Measurements from ENCODE around the gene TMEM63B.
"Not testable (repeated sequence)": the region's sequence is repeated elsewhere in the genome, so short reads cannot be mapped to it uniquely, and the experiment has no call there.

The TMEM63B gene

GRCh38 chr6:44133003-44133931, 5.9 kb downstream of the TMEM63B start:
- no peak for DNase-seq
- CTCF ChIA-PET = interaction anchor here (0.9 kb wide), 1 partner anchor 36 kb away, joined by 3 read pairs; no protein-coding TSS in a partner anchor
- H3K9me3 Mint-ChIP-seq = no peaks in the 10 kb centered on the region
- peaks cover 5% of the 10 kb centered on the region for H3K27me3 Mint-ChIP-seq
- peaks cover 16% of the 10 kb centered on the region for H3K4me1 Mint-ChIP-seq
- no peak overlapping the region for H3K27ac Mint-ChIP-seq
- no peak overlapping the region for H3K4me3 Mint-ChIP-seq
- H3K36me3 Mint-ChIP-seq = peaks cover 7% of the 10 kb centered on the region

GRCh38 chr6:44133981-44134711, 6.8 kb downstream of the TMEM63B start:
- no peak overlapping the region for H3K4me3 Mint-ChIP-seq
- no peaks in the 10 kb centered on the region for H3K27me3 Mint-ChIP-seq
- H3K4me1 Mint-ChIP-seq = peaks cover 11% of the 10 kb centered on the region
- H3K9me3 Mint-ChIP-seq = no peaks in the 10 kb centered on the region
- CTCF ChIA-PET = no interaction called here
- peaks cover 8% of the 10 kb centered on the region for H3K36me3 Mint-ChIP-seq
- no peak for DNase-seq
- no peak overlapping the region for H3K27ac Mint-ChIP-seq

- Mint-ChIP-seq H3K27ac (no peak overlapping the region), H3K4me1 (peaks cover 5% of the 10 kb centered on the region), H3K9me3 (no peaks in the 10 kb centered on the region), H3K27me3 (no peaks in the 10 kb centered on the region), H3K4me3 (no peak overlapping the region), H3K36me3 (peaks cover 12% of the 10 kb centered on the region)
- CTCF ChIA-PET = no interaction called here
- DNase-seq = no peak
Observed at GRCh38 chr6:44135173-44135758, 7.9 kb downstream of the TMEM63B start.

GRCh38 chr6:44135875-44136274, 8.5 kb downstream of the TMEM63B start:
- H3K4me1 Mint-ChIP-seq = peaks cover 5% of the 10 kb centered on the region
- H3K27ac Mint-ChIP-seq = no peak overlapping the region
- no peak overlapping the region for H3K4me3 Mint-ChIP-seq
- DNase-seq = no peak
- H3K27me3 Mint-ChIP-seq = no peaks in the 10 kb centered on the region
- H3K36me3 Mint-ChIP-seq = peaks cover 18% of the 10 kb centered on the region
- no peaks in the 10 kb centered on the region for H3K9me3 Mint-ChIP-seq
- CTCF ChIA-PET = no interaction called here

GRCh38 chr6:44138717-44139350, 11.5 kb downstream of the TMEM63B start:
- CTCF ChIA-PET = no interaction called here
- Mint-ChIP-seq H3K4me3 (no peak overlapping the region), H3K27ac (no peak overlapping the region), H3K27me3 (no peaks in the 10 kb centered on the region), H3K9me3 (no peaks in the 10 kb centered on the region), H3K4me1 (no peaks in the 10 kb centered on the region), H3K36me3 (peaks cover 20% of the 10 kb centered on the region)
- no peak for DNase-seq

GRCh38 chr6:44139351-44139743, 12.0 kb downstream of the TMEM63B start:
- CTCF ChIA-PET = no interaction called here
- no peak overlapping the region for H3K4me3 Mint-ChIP-seq
- H3K27ac Mint-ChIP-seq = no peak overlapping the region
- H3K27me3 Mint-ChIP-seq = no peaks in the 10 kb centered on the region
- no peaks in the 10 kb centered on the region for H3K4me1 Mint-ChIP-seq
- H3K36me3 Mint-ChIP-seq = peaks cover 20% of the 10 kb centered on the region
- no peaks in the 10 kb centered on the region for H3K9me3 Mint-ChIP-seq
- no peak for DNase-seq

GRCh38 chr6:44142835-44143234, 15.5 kb downstream of the TMEM63B start:
- no peak for DNase-seq
- no peaks in the 10 kb centered on the region for H3K27me3 Mint-ChIP-seq
- no peak overlapping the region for H3K4me3 Mint-ChIP-seq
- H3K9me3 Mint-ChIP-seq = no peaks in the 10 kb centered on the region
- no peak overlapping the region for H3K27ac Mint-ChIP-seq
- H3K36me3 Mint-ChIP-seq = peaks cover 14% of the 10 kb centered on the region
- no peaks in the 10 kb centered on the region for H3K4me1 Mint-ChIP-seq
- CTCF ChIA-PET = no interaction called here

GRCh38 chr6:44143731-44144130, 16.4 kb downstream of the TMEM63B start:
- H3K4me1 Mint-ChIP-seq = no peaks in the 10 kb centered on the region
- no peak overlapping the region for H3K27ac Mint-ChIP-seq
- H3K36me3 Mint-ChIP-seq = peaks cover 13% of the 10 kb centered on the region
- H3K9me3 Mint-ChIP-seq = no peaks in the 10 kb centered on the region
- no peak overlapping the region for H3K4me3 Mint-ChIP-seq
- CTCF ChIA-PET = no interaction called here
- DNase-seq = no peak
- H3K27me3 Mint-ChIP-seq = no peaks in the 10 kb centered on the region

- DNase-seq, H3K4me1 Mint-ChIP-seq, H3K27me3 Mint-ChIP-seq, H3K27ac Mint-ChIP-seq, H3K9me3 Mint-ChIP-seq, H3K4me3 Mint-ChIP-seq: not testable (repeated sequence)
- H3K36me3 Mint-ChIP-seq = peaks cover 12% of the 10 kb centered on the region
- CTCF ChIA-PET = interaction anchor here (1.1 to 1.3 kb wide), 2 partner anchors 45 to 48 kb away, joined by 3 to 4 read pairs; no protein-coding TSS in a partner anchor
Observed at GRCh38 chr6:44144536-44144935, 17.2 kb downstream of the TMEM63B start.

- DNase-seq = no peak
- no peaks in the 10 kb centered on the region for H3K27me3 Mint-ChIP-seq
- no peaks in the 10 kb centered on the region for H3K4me1 Mint-ChIP-seq
- CTCF ChIA-PET = interaction anchor here (0.7 kb wide), 1 partner anchor 24 kb away, joined by 4 read pairs; no protein-coding TSS in a partner anchor
- no peak overlapping the region for H3K4me3 Mint-ChIP-seq
- no peak overlapping the region for H3K27ac Mint-ChIP-seq
- no peaks in the 10 kb centered on the region for H3K9me3 Mint-ChIP-seq
- peaks cover 3% of the 10 kb centered on the region for H3K36me3 Mint-ChIP-seq
Observed at GRCh38 chr6:44145839-44146238, 18.5 kb downstream of the TMEM63B start.

GRCh38 chr6:44146685-44147084, 19.3 kb downstream of the TMEM63B start:
- Mint-ChIP-seq H3K4me3 (no peak overlapping the region), H3K27me3 (no peaks in the 10 kb centered on the region), H3K4me1 (peaks cover 3% of the 10 kb centered on the region), H3K36me3 (no peaks in the 10 kb centered on the region), H3K27ac (no peak overlapping the region), H3K9me3 (no peaks in the 10 kb centered on the region)
- CTCF ChIA-PET = interaction anchor here (0.5 to 1.8 kb wide), 2 partner anchors 30 to 49 kb away, joined by 4 to 8 read pairs; no protein-coding TSS in a partner anchor
- no peak for DNase-seq

GRCh38 chr6:44147256-44147655, 19.9 kb downstream of the TMEM63B start:
- Mint-ChIP-seq H3K36me3 (no peaks in the 10 kb centered on the region), H3K27me3 (no peaks in the 10 kb centered on the region), H3K4me1 (peaks cover 3% of the 10 kb centered on the region), H3K27ac (no peak overlapping the region), H3K9me3 (no peaks in the 10 kb centered on the region), H3K4me3 (no peak overlapping the region)
- DNase-seq = no peak
- CTCF ChIA-PET = interaction anchor here (0.5 to 1.8 kb wide), 2 partner anchors 31 to 49 kb away, joined by 4 to 8 read pairs; no protein-coding TSS in a partner anchor

GRCh38 chr6:44148306-44148705, 21.0 kb downstream of the TMEM63B start:
- Mint-ChIP-seq H3K4me3 (no peak overlapping the region), H3K27me3 (no peaks in the 10 kb centered on the region), H3K4me1 (peaks cover 3% of the 10 kb centered on the region), H3K36me3 (no peaks in the 10 kb centered on the region), H3K9me3 (no peaks in the 10 kb centered on the region), H3K27ac (no peak overlapping the region)
- no peak for DNase-seq
- CTCF ChIA-PET = no interaction called here
